Measurements from ENCODE around the gene NKX2-3.

The NKX2-3 gene

DNA sequence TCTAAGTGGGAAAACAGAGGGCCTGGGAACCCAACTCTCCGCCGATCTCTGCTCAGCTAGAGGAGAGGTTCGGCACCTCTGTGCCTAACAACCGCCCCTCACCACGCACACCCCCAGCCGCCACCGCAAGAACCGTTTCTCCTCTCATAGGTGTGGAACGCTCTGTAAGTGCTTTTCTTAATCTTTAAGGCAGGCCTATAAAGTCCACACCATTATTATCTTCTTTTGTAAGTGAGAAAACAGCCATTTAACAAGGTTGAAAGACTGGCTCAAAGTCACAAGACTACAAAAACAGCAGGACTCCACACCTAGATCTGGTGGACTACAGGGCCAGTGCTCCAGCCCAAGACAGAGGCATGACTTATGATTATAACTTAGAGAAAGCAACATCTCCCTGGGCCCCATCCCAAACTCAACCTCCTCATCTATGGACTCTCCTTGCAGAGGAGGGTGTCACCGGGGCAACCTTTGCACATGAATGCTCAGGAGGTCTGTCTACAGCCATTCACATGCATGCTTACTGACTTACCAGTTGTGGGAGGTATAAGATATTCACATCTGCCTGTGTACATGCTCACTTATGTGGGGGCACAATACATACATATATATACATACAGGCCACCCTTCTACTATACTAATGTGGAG lies 7.9 kb upstream of the NKX2-3 start:
- TF ChIP-seq, protein P1, sequence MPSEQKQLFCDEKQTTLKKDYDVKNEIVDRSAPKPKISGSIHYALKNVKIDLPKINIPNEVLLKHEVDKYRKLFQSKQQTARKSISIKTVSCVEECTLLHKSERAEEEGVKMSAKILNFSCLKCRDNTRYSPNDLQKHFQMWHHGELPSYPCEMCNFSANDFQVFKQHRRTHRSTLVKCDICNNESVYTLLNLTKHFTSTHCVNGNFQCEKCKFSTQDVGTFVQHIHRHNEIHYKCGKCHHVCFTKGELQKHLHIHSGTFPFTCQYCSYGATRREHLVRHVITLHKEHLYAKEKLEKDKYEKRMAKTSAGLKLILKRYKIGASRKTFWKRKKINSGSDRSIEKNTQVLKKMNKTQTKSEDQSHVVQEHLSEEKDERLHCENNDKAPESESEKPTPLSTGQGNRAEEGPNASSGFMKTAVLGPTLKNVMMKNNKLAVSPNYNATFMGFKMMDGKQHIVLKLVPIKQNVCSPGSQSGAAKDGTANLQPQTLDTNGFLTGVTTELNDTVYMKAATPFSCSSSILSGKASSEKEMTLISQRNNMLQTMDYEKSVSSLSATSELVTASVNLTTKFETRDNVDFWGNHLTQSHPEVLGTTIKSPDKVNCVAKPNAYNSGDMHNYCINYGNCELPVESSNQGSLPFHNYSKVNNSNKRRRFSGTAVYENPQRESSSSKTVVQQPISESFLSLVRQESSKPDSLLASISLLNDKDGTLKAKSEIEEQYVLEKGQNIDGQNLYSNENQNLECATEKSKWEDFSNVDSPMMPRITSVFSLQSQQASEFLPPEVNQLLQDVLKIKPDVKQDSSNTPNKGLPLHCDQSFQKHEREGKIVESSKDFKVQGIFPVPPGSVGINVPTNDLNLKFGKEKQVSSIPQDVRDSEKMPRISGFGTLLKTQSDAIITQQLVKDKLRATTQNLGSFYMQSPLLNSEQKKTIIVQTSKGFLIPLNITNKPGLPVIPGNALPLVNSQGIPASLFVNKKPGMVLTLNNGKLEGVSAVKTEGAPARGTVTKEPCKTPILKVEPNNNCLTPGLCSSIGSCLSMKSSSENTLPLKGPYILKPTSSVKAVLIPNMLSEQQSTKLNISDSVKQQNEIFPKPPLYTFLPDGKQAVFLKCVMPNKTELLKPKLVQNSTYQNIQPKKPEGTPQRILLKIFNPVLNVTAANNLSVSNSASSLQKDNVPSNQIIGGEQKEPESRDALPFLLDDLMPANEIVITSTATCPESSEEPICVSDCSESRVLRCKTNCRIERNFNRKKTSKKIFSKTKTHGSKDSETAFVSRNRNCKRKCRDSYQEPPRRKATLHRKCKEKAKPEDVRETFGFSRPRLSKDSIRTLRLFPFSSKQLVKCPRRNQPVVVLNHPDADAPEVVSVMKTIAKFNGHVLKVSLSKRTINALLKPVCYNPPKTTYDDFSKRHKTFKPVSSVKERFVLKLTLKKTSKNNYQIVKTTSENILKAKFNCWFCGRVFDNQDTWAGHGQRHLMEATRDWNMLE (tag by site-specific recombination; conservative IDR thresholded peaks at IDR 0.05; ENCODE audit: low read depth) = no peak
- TF ChIP-seq TRIM28 (IDR thresholded peaks at IDR 0.05; ENCODE audit: borderline replicate concordance, low read length) (0 out of 2 replicates have a peak, but pooled peaks have one; percentile 19), SP7 (tag by site-specific recombination; IDR thresholded peaks at IDR 0.05) (peak; percentile 93), ZNF561 (tag by site-specific recombination; IDR thresholded peaks at IDR 0.05; ENCODE audit: borderline replicate concordance) (peak; percentile 27; the same call in 1 of the 2 replicates), ZNF433 (tag by site-specific recombination; IDR thresholded peaks at IDR 0.05; ENCODE audit: low read depth) (no peak), TCF7L2 (IDR thresholded peaks at IDR 0.05; ENCODE audit: borderline replicate concordance, low read depth, low read length) (peak; percentile 20; the same call in 1 of the 2 replicates), ZSCAN23 (tag by site-specific recombination; IDR thresholded peaks at IDR 0.05) (no peak), FEZF1 (tag by site-specific recombination; IDR thresholded peaks at IDR 0.05) (peak; percentile 45; the same call in 1 of the 2 replicates)
- TF ChIP-seq, protein P2, sequence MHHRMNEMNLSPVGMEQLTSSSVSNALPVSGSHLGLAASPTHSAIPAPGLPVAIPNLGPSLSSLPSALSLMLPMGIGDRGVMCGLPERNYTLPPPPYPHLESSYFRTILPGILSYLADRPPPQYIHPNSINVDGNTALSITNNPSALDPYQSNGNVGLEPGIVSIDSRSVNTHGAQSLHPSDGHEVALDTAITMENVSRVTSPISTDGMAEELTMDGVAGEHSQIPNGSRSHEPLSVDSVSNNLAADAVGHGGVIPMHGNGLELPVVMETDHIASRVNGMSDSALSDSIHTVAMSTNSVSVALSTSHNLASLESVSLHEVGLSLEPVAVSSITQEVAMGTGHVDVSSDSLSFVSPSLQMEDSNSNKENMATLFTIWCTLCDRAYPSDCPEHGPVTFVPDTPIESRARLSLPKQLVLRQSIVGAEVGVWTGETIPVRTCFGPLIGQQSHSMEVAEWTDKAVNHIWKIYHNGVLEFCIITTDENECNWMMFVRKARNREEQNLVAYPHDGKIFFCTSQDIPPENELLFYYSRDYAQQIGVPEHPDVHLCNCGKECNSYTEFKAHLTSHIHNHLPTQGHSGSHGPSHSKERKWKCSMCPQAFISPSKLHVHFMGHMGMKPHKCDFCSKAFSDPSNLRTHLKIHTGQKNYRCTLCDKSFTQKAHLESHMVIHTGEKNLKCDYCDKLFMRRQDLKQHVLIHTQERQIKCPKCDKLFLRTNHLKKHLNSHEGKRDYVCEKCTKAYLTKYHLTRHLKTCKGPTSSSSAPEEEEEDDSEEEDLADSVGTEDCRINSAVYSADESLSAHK (tag by site-specific recombination; IDR thresholded peaks at IDR 0.05) = 0 out of 2 replicates have a peak, but pooled peaks have one; percentile 44
- TF ChIP-seq, protein P3, sequence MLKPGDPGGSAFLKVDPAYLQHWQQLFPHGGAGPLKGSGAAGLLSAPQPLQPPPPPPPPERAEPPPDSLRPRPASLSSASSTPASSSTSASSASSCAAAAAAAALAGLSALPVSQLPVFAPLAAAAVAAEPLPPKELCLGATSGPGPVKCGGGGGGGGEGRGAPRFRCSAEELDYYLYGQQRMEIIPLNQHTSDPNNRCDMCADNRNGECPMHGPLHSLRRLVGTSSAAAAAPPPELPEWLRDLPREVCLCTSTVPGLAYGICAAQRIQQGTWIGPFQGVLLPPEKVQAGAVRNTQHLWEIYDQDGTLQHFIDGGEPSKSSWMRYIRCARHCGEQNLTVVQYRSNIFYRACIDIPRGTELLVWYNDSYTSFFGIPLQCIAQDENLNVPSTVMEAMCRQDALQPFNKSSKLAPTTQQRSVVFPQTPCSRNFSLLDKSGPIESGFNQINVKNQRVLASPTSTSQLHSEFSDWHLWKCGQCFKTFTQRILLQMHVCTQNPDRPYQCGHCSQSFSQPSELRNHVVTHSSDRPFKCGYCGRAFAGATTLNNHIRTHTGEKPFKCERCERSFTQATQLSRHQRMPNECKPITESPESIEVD (tag by site-specific recombination; IDR thresholded peaks at IDR 0.05) = 0 out of 2 replicates have a peak, but pooled peaks have one; percentile 16
- ChIA-PET CTCF (interaction anchor here (1.0 kb wide), 1 partner anchor 36 kb away, joined by 5 read pairs; no protein-coding TSS in a partner anchor), POLR2A (no interaction called here)
- H3K36me3 ChIP-seq (ENCODE audit: control insufficient read depth in 2 of 2, insufficient read depth in 1 of 2, low read length in 2 of 2) = no peaks in the 10 kb centered on the region
- H3K27ac ChIP-seq (ENCODE audit: extremely low read depth, low read depth, low read length) = no peak overlapping the region
- no peaks in the 10 kb centered on the region for H3K9me3 ChIP-seq (ENCODE audit: control insufficient read depth, insufficient read depth, low read depth, low read length)
- no peak overlapping the region for H3K4me3 ChIP-seq (ENCODE audit: low read depth, low read length)
- peaks cover 25% of the 10 kb centered on the region for H3K4me1 ChIP-seq (ENCODE audit: control insufficient read depth, insufficient read depth, low read length)

DNA sequence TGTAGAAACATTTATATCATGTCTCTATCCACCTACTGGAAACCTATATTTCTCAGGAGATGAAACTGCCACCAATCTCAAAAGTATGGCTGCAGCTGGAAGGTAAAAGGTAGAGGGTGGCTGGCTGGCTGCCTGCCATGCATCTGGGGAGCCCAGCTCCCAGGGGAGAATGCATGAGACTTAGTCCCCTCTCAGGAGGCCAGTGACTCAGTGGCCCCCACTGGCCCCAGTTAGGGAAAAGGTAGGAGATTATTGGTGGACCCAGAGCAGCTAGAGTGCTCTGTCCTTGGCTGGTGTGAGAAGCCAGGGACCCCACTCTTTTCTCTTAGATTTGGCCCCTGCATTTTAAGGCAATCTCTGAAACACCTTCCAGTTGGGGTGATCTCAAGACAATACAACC lies 6.8 kb upstream of the NKX2-3 start:
- Histone ChIP-seq H3K4me3 (ENCODE audit: low read depth, low read length) (no peak overlapping the region), H3K27ac (ENCODE audit: extremely low read depth, low read depth, low read length) (no peak overlapping the region), H3K36me3 (ENCODE audit: control insufficient read depth in 2 of 2, insufficient read depth in 1 of 2, low read length in 2 of 2) (no peaks in the 10 kb centered on the region), H3K4me1 (ENCODE audit: control insufficient read depth, insufficient read depth, low read length) (peaks cover 25% of the 10 kb centered on the region), H3K9me3 (ENCODE audit: control insufficient read depth, insufficient read depth, low read depth, low read length) (no peaks in the 10 kb centered on the region)
- ChIA-PET CTCF (interaction anchor here (1.1 kb wide), 1 partner anchor 22 kb away, joined by 5 read pairs; no protein-coding TSS in a partner anchor), POLR2A (no interaction called here)
- TF ChIP-seq, protein P4, sequence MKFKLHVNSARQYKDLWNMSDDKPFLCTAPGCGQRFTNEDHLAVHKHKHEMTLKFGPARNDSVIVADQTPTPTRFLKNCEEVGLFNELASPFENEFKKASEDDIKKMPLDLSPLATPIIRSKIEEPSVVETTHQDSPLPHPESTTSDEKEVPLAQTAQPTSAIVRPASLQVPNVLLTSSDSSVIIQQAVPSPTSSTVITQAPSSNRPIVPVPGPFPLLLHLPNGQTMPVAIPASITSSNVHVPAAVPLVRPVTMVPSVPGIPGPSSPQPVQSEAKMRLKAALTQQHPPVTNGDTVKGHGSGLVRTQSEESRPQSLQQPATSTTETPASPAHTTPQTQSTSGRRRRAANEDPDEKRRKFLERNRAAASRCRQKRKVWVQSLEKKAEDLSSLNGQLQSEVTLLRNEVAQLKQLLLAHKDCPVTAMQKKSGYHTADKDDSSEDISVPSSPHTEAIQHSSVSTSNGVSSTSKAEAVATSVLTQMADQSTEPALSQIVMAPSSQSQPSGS (tag by site-specific recombination; IDR thresholded peaks at IDR 0.05; ENCODE audit: low read depth) = no peak
- TF ChIP-seq, protein P5, sequence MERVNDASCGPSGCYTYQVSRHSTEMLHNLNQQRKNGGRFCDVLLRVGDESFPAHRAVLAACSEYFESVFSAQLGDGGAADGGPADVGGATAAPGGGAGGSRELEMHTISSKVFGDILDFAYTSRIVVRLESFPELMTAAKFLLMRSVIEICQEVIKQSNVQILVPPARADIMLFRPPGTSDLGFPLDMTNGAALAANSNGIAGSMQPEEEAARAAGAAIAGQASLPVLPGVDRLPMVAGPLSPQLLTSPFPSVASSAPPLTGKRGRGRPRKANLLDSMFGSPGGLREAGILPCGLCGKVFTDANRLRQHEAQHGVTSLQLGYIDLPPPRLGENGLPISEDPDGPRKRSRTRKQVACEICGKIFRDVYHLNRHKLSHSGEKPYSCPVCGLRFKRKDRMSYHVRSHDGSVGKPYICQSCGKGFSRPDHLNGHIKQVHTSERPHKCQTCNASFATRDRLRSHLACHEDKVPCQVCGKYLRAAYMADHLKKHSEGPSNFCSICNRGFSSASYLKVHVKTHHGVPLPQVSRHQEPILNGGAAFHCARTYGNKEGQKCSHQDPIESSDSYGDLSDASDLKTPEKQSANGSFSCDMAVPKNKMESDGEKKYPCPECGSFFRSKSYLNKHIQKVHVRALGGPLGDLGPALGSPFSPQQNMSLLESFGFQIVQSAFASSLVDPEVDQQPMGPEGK (tag by site-specific recombination; IDR thresholded peaks at IDR 0.05) = 0 out of 2 replicates have a peak, but pooled peaks have one; percentile 17
- TF ChIP-seq, protein P2 (tag by site-specific recombination; IDR thresholded peaks at IDR 0.05) = peak; percentile 57; the same call in 1 of the 2 replicates
- TF ChIP-seq ZNF10 (tag by site-specific recombination; IDR thresholded peaks at IDR 0.05) = no peak
- TF ChIP-seq ZNF335 (tag by site-specific recombination; conservative IDR thresholded peaks at IDR 0.05) = peak; percentile 58
